ENCODE measurements around the gene OLFML3.

OLFML3 gene

GRCh38 chr1:114025609-114026401 lies 46.5 kb downstream of the OLFML3 start:
- DNase-seq (ENCODE audit: low spot score): peak; percentile 4

GRCh38 chr1:114026797-114027196 lies 47.5 kb downstream of the OLFML3 start:
- DNase-seq (ENCODE audit: low spot score): no peak
